ENCODE data around the gene ZNF689. TPM values are rescaled to one million over a fixed set of nuclear protein-coding genes. Genes with fewer than 3 reads are reported as not detected.
"Not testable (repeated sequence)": the region's sequence is repeated elsewhere in the genome, so short reads cannot be mapped to it uniquely, and the experiment has no call there.

The ZNF689 gene
- total RNA-seq, 1 experiment from 2014 or later = 6.1 TPM

DNA sequence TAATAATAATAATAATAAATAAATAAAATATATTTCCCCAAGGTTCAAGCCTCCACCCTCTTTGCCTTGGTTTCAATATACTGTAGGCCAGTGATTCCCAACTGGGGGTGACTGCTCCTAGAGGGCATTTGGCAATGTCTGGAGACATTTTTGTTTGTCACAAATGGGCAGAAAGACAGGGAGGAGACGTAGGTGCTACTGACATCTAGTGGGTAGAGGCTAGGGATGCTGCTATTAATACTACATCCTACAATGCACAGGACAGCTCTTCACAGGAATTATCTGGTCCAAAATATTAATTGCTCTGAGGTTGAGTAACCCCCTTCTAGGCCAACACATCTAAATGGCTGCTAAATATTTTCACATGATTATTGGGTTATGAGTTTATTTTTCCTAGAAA, 27.8 kb upstream of the ZNF689 start:
- no peak overlapping the region for H3K4me3 Mint-ChIP-seq (ENCODE audit: unreplicated experiment)
- POLR2A ChIA-PET = interaction anchor here (0.7 to 1.7 kb wide), 5 partner anchors 8 to 165 kb away, joined by 3 to 7 read pairs (median 4); partner anchors contain the start of genes PRR14 and ZNF689
- intact Hi-C loops (cut with micrococcal nuclease) = no loop called here

DNA sequence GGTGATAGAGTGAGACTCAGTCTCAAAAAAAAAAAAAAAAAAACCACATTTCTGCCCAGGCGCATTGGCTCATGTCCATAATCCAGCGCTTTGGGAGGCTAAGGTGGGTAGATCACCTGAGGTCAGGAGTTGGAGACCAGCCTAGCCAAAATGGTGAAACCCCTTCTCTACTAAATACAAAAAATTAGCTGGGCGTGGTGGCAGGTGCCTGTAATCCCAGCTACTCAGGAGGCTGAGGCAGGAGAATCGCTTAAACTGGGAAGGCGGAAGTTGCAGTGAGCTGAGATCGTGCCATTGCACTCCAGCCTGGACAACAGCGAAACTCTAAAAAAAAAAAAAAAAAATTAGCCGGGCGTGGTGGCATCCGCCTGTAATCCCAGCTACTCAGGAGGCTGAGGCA, 26.9 kb upstream of the ZNF689 start:
- H3K36me3 Mint-ChIP-seq (ENCODE audit: insufficient read depth, unreplicated experiment); intact Hi-C loops (cut with micrococcal nuclease); H3K4me3 Mint-ChIP-seq (ENCODE audit: unreplicated experiment); DNase-seq (ENCODE audit: unreplicated experiment); H3K27ac Mint-ChIP-seq (ENCODE audit: low read depth, unreplicated experiment); H3K27me3 Mint-ChIP-seq (ENCODE audit: insufficient read depth, unreplicated experiment); BruUV-seq (replicated peaks); H3K9me3 Mint-ChIP-seq (ENCODE audit: unreplicated experiment); H3K4me1 Mint-ChIP-seq (ENCODE audit: insufficient read depth, unreplicated experiment): not testable (repeated sequence)
- ChIA-PET POLR2A (interaction anchor here (0.7 to 1.7 kb wide), 3 partner anchors 13 to 166 kb away, joined by 3 to 7 read pairs (median 5); partner anchors contain the start of genes PRR14 and ZNF689), CTCF (interaction anchor here (0.6 to 1.9 kb wide), 7 partner anchors 8 to 237 kb away, joined by 3 to 9 read pairs (median 4); partner anchors contain the start of gene FBRS)

More for the DNA sequence above, 27.8 kb upstream of the ZNF689 start:
- CTCF ChIA-PET = interaction anchor here (0.7 to 1.9 kb wide), 6 partner anchors 9 to 505 kb away, joined by 3 to 9 read pairs (median 4); partner anchors contain the start of gene DCTPP1
- Mint-ChIP-seq H3K36me3 (ENCODE audit: insufficient read depth, unreplicated experiment) (peaks cover 7% of the 10 kb centered on the region), H3K4me1 (ENCODE audit: insufficient read depth, unreplicated experiment) (no peaks in the 10 kb centered on the region), H3K27ac (ENCODE audit: low read depth, unreplicated experiment) (no peak overlapping the region), H3K9me3 (ENCODE audit: unreplicated experiment) (no peaks in the 10 kb centered on the region), H3K27me3 (ENCODE audit: insufficient read depth, unreplicated experiment) (no peaks in the 10 kb centered on the region)
- TF ChIP-seq, protein P1, sequence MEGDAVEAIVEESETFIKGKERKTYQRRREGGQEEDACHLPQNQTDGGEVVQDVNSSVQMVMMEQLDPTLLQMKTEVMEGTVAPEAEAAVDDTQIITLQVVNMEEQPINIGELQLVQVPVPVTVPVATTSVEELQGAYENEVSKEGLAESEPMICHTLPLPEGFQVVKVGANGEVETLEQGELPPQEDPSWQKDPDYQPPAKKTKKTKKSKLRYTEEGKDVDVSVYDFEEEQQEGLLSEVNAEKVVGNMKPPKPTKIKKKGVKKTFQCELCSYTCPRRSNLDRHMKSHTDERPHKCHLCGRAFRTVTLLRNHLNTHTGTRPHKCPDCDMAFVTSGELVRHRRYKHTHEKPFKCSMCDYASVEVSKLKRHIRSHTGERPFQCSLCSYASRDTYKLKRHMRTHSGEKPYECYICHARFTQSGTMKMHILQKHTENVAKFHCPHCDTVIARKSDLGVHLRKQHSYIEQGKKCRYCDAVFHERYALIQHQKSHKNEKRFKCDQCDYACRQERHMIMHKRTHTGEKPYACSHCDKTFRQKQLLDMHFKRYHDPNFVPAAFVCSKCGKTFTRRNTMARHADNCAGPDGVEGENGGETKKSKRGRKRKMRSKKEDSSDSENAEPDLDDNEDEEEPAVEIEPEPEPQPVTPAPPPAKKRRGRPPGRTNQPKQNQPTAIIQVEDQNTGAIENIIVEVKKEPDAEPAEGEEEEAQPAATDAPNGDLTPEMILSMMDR (IDR thresholded peaks at IDR 0.05; ENCODE audit: unreplicated experiment) = peak; percentile 51
- DNase-seq (ENCODE audit: unreplicated experiment) = peak; percentile 75
- BruUV-seq (replicated peaks) = no TSS peak

DNA sequence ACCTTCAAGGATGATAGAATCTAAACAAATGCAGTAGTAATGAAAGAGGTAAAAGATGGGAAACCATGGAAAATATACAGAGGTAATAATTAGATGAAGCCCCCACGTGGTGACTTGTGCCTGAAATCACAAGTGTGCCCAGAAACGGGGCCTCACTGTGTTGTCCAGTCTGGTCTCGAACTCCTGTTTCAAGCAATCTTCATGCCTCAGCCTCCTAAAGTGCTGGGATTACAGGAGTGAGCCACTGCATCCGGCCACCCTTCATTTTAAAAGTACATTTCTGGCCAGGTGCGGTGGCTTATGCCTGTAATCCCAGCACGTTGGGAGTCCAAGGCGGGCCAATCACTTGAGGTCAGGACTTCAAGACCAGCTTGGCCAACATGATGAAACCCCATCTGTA, 26.4 kb upstream of the ZNF689 start:
- CTCF ChIA-PET = interaction anchor here (0.6 to 2.0 kb wide), 6 partner anchors 10 to 227 kb away, joined by 3 to 6 read pairs (median 4); partner anchors contain the start of gene FBRS
- H3K27ac Mint-ChIP-seq (ENCODE audit: low read depth, unreplicated experiment) = no peak overlapping the region
- TF ChIP-seq, protein P1 (IDR thresholded peaks at IDR 0.05; ENCODE audit: unreplicated experiment) = no peak
- intact Hi-C loops (cut with micrococcal nuclease) = no loop called here
- no peak overlapping the region for H3K4me3 Mint-ChIP-seq (ENCODE audit: unreplicated experiment)
- no TSS peak for BruUV-seq (replicated peaks)
- no peaks in the 10 kb centered on the region for H3K27me3 Mint-ChIP-seq (ENCODE audit: insufficient read depth, unreplicated experiment)
- POLR2A ChIA-PET = interaction anchor here (1.0 to 1.7 kb wide), 3 partner anchors 14 to 26 kb away, joined by 3 to 7 read pairs (median 5); partner anchors contain the start of genes PRR14 and ZNF689
- no peaks in the 10 kb centered on the region for H3K4me1 Mint-ChIP-seq (ENCODE audit: insufficient read depth, unreplicated experiment)
- H3K9me3 Mint-ChIP-seq (ENCODE audit: unreplicated experiment) = no peaks in the 10 kb centered on the region
- no peak for DNase-seq (ENCODE audit: unreplicated experiment)
- H3K36me3 Mint-ChIP-seq (ENCODE audit: insufficient read depth, unreplicated experiment) = peaks cover 7% of the 10 kb centered on the region

GRCh38 chr16:30633526-30633925, 23.3 kb upstream of the ZNF689 start:
- ChIA-PET POLR2A (interaction anchor here (0.6 to 2.9 kb wide), 17 partner anchors 12 to 566 kb away, joined by 3 to 13 read pairs (median 4); partner anchors contain the start of genes DCTPP1, PRR14, SRCAP and ZNF688), CTCF (interaction anchor here (0.8 kb wide), 1 partner anchor 222 kb away, joined by 3 read pairs; no protein-coding TSS in a partner anchor)
- peak overlapping the region; percentile 89 for H3K4me3 Mint-ChIP-seq (ENCODE audit: unreplicated experiment)
- TF ChIP-seq, protein P1 (IDR thresholded peaks at IDR 0.05; ENCODE audit: unreplicated experiment) = no peak
- DNase-seq (ENCODE audit: unreplicated experiment) = no peak
- H3K27me3 Mint-ChIP-seq (ENCODE audit: insufficient read depth, unreplicated experiment) = no peaks in the 10 kb centered on the region
- TSS peak; percentile 95 for BruUV-seq (replicated peaks)
- peaks cover 6% of the 10 kb centered on the region for H3K4me1 Mint-ChIP-seq (ENCODE audit: insufficient read depth, unreplicated experiment)
- intact Hi-C loops (cut with micrococcal nuclease) = no loop called here
- H3K27ac Mint-ChIP-seq (ENCODE audit: low read depth, unreplicated experiment) = peak overlapping the region; percentile 98
- H3K9me3 Mint-ChIP-seq (ENCODE audit: unreplicated experiment) = no peaks in the 10 kb centered on the region
- H3K36me3 Mint-ChIP-seq (ENCODE audit: insufficient read depth, unreplicated experiment) = peaks cover 7% of the 10 kb centered on the region

DNA sequence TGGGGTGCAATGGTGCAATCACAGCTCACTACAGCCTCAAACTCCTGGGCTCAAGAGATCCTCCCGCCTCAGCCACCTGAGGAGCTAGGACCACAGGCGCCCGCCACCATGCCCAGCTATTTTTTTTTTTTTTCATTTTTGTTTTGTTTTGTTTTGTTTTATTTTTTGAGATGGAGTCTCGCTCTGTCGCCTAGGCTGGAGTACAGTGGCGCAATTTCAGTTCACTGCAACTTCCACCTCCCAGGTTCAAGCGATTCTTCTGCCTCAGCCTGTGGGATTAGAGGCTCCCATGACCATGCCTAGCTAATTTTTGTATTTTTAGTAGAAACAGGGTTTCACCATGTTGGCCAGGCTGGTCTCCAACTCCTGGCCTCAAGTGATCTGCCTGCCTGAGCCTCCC, 22.3 kb upstream of the ZNF689 start:
- H3K4me1 Mint-ChIP-seq (ENCODE audit: insufficient read depth, unreplicated experiment); H3K9me3 Mint-ChIP-seq (ENCODE audit: unreplicated experiment); BruUV-seq (replicated peaks); H3K27ac Mint-ChIP-seq (ENCODE audit: low read depth, unreplicated experiment); H3K36me3 Mint-ChIP-seq (ENCODE audit: insufficient read depth, unreplicated experiment); intact Hi-C loops (cut with micrococcal nuclease); H3K27me3 Mint-ChIP-seq (ENCODE audit: insufficient read depth, unreplicated experiment); H3K4me3 Mint-ChIP-seq (ENCODE audit: unreplicated experiment); DNase-seq (ENCODE audit: unreplicated experiment): not testable (repeated sequence)
- CTCF ChIA-PET = interaction anchor here (0.6 to 2.9 kb wide), 7 partner anchors 13 to 540 kb away, joined by 3 to 11 read pairs (median 3); no protein-coding TSS in a partner anchor
- POLR2A ChIA-PET = interaction anchor here (0.7 to 2.9 kb wide), 2 partner anchors 23 to 27 kb away, joined by 3 to 12 read pairs; partner anchors contain the start of gene ZNF689

Data from MCF 10A (cell line).